ENCODE results near the gene ACTL10. TPM values are rescaled to one million over a fixed set of nuclear protein-coding genes. Genes with fewer than 3 reads are reported as not detected.
"Not testable (repeated sequence)": the region's sequence is repeated elsewhere in the genome, so short reads cannot be mapped to it uniquely, and the experiment has no call there.

Gene ACTL10
- total RNA-seq, 1 experiment from 2014 or later, result 2.5 TPM

GRCh38 chr20:33629979-33630378 is 36.8 kb upstream of the ACTL10 start:
- H3K36me3 ChIP-seq (ENCODE audit: insufficient read depth, low read length), result peaks cover 35% of the 10 kb centered on the region; the same call in 1 of the 2 replicates
- H3K4me3 ChIP-seq (ENCODE audit: low read length), result no peak overlapping the region
- no peak overlapping the region for H3K9ac ChIP-seq (ENCODE audit: low read length)
- no peak for DNase-seq
- no peaks in the 10 kb centered on the region for H3K79me2 ChIP-seq (ENCODE audit: low read length)
- H3K9me3 ChIP-seq (ENCODE audit: low read length), result no peaks in the 10 kb centered on the region
- no peak overlapping the region for H3K4me2 ChIP-seq (ENCODE audit: low read depth, low read length, poor library complexity, severe bottlenecking)
- H3K9me2 ChIP-seq (replicated peaks; ENCODE audit: insufficient read depth, low read length), result no peaks in the 10 kb centered on the region
- H3K27me3 ChIP-seq (ENCODE audit: low read length), result no peaks in the 10 kb centered on the region
- no peaks in the 10 kb centered on the region for H4K20me1 ChIP-seq (ENCODE audit: insufficient read depth, low read depth, low read length)
- H3K4me1 ChIP-seq (ENCODE audit: low read length), result no peaks in the 10 kb centered on the region
- H3K27ac ChIP-seq (ENCODE audit: low read length), result no peak overlapping the region
- H2AFZ ChIP-seq (ENCODE audit: low read length), result no peak overlapping the region

- Histone ChIP-seq H3K27me3 (ENCODE audit: low read length) (no peaks in the 10 kb centered on the region), H3K27ac (ENCODE audit: low read length) (no peak overlapping the region), H3K4me1 (ENCODE audit: low read length) (no peaks in the 10 kb centered on the region), H3K36me3 (ENCODE audit: insufficient read depth, low read length) (peaks cover 35% of the 10 kb centered on the region; the same call in 1 of the 2 replicates), H3K79me2 (ENCODE audit: low read length) (no peaks in the 10 kb centered on the region), H3K4me3 (ENCODE audit: low read length) (no peak overlapping the region), H3K9me3 (ENCODE audit: low read length) (no peaks in the 10 kb centered on the region), H3K4me2 (ENCODE audit: low read depth, low read length, poor library complexity, severe bottlenecking) (no peak overlapping the region), H2AFZ (ENCODE audit: low read length) (no peak overlapping the region), H3K9ac (ENCODE audit: low read length) (no peak overlapping the region), H4K20me1 (ENCODE audit: insufficient read depth, low read depth, low read length) (no peaks in the 10 kb centered on the region), H3K9me2 (replicated peaks; ENCODE audit: insufficient read depth, low read length) (no peaks in the 10 kb centered on the region)
- DNase-seq, result no peak
Observed at GRCh38 chr20:33630507-33630906, 36.2 kb upstream of the ACTL10 start.

DNA sequence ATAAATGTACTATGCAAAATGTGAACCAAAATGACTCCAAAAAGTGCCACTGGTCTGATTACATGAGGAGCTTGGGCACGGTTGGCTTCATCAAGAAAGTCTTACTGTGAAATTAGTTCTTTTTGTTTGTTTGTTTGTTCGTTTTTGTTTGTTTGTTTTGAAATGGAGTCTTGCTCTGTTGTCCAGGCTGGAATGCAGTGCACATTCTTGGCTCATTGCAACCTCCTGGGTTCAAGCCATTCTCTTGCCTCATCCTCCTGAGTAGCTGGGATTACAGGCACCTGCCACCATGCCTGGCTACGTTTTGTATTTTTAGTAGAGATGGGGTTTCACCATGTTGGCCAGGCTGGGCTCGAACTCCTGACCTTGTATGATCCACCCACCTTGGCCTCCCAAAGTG is 34.8 kb upstream of the ACTL10 start:
- H4K20me1 ChIP-seq (ENCODE audit: insufficient read depth, low read depth, low read length); H3K4me1 ChIP-seq (ENCODE audit: low read length); H3K9me2 ChIP-seq (replicated peaks; ENCODE audit: insufficient read depth, low read length); H3K9ac ChIP-seq (ENCODE audit: low read length); H3K79me2 ChIP-seq (ENCODE audit: low read length); H3K27me3 ChIP-seq (ENCODE audit: low read length); H3K4me3 ChIP-seq (ENCODE audit: low read length); H2AFZ ChIP-seq (ENCODE audit: low read length); H3K9me3 ChIP-seq (ENCODE audit: low read length); DNase-seq; H3K27ac ChIP-seq (ENCODE audit: low read length); H3K4me2 ChIP-seq (ENCODE audit: low read depth, low read length, poor library complexity, severe bottlenecking): not testable (repeated sequence)
- peaks cover 41% of the 10 kb centered on the region; the same call in 1 of the 2 replicates for H3K36me3 ChIP-seq (ENCODE audit: insufficient read depth, low read length)

DNA sequence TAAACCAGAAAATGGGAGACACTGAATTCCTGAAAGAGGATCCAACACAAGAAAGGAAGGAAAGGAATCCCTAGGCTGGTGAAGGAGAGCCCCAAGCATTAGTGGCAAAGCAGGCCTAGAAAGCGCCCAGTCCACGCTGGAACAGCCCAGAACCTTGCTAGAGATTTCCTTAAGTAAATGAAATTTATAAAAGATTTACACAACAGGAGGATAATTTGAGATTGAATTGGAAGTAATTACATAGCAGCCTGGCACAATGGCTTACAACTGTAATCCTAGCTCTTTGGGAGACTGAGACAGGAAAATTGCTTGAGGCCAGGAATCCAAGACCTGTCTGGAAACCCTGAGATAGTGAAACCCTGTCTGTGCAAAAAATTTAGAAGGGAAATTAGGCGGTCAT is 31.4 kb upstream of the ACTL10 start:
- H3K27me3 ChIP-seq (ENCODE audit: low read length), result no peaks in the 10 kb centered on the region
- no peaks in the 10 kb centered on the region for H4K20me1 ChIP-seq (ENCODE audit: insufficient read depth, low read depth, low read length)
- H3K4me2 ChIP-seq (ENCODE audit: low read depth, low read length, poor library complexity, severe bottlenecking), result no peak overlapping the region
- H3K27ac ChIP-seq (ENCODE audit: low read length), result no peak overlapping the region
- H3K4me3 ChIP-seq (ENCODE audit: low read length), result no peak overlapping the region
- no peak for DNase-seq
- H3K4me1 ChIP-seq (ENCODE audit: low read length), result no peaks in the 10 kb centered on the region
- H3K36me3 ChIP-seq (ENCODE audit: insufficient read depth, low read length), result peaks cover 50% of the 10 kb centered on the region; the same call in 1 of the 2 replicates
- no peaks in the 10 kb centered on the region for H3K79me2 ChIP-seq (ENCODE audit: low read length)
- H3K9me2 ChIP-seq (replicated peaks; ENCODE audit: insufficient read depth, low read length), result no peaks in the 10 kb centered on the region
- H3K9ac ChIP-seq (ENCODE audit: low read length), result no peak overlapping the region
- H3K9me3 ChIP-seq (ENCODE audit: low read length), result no peaks in the 10 kb centered on the region
- no peak overlapping the region for H2AFZ ChIP-seq (ENCODE audit: low read length)

- no peaks in the 10 kb centered on the region for H3K9me2 ChIP-seq (replicated peaks; ENCODE audit: insufficient read depth, low read length)
- no peak overlapping the region for H3K9ac ChIP-seq (ENCODE audit: low read length)
- H3K4me1 ChIP-seq (ENCODE audit: low read length), result no peaks in the 10 kb centered on the region
- no peak for DNase-seq
- H3K9me3 ChIP-seq (ENCODE audit: low read length), result no peaks in the 10 kb centered on the region
- peaks cover 45% of the 10 kb centered on the region; the same call in 1 of the 2 replicates for H3K36me3 ChIP-seq (ENCODE audit: insufficient read depth, low read length)
- no peak overlapping the region for H3K4me3 ChIP-seq (ENCODE audit: low read length)
- H3K79me2 ChIP-seq (ENCODE audit: low read length), result no peaks in the 10 kb centered on the region
- H4K20me1 ChIP-seq (ENCODE audit: insufficient read depth, low read depth, low read length), result no peaks in the 10 kb centered on the region
- H3K27ac ChIP-seq (ENCODE audit: low read length), result no peak overlapping the region
- no peak overlapping the region for H2AFZ ChIP-seq (ENCODE audit: low read length)
- H3K4me2 ChIP-seq (ENCODE audit: low read depth, low read length, poor library complexity, severe bottlenecking), result no peak overlapping the region
- no peaks in the 10 kb centered on the region for H3K27me3 ChIP-seq (ENCODE audit: low read length)
Observed at GRCh38 chr20:33636776-33637175, 30.0 kb upstream of the ACTL10 start.

DNA sequence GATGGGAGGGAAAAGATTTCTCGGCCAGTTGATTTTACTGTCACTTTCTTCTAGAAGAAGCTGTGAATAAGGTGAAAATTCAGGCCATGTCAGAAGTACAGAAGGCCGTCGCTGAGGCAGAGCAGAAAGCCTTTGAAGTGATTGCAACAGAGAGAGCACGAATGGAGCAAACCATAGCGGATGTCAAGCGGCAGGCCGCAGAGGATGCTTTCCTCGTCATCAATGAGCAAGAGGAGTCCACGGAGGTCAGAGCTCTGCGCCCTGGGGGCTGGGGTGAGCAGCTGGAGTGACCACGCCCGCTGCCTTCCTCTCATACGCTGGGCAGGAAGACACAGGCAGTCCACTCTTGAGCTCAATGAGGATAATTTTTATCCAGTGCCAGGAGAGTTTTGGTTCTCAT is 26.5 kb upstream of the ACTL10 start:
- Histone ChIP-seq H3K9me2 (replicated peaks; ENCODE audit: insufficient read depth, low read length) (no peaks in the 10 kb centered on the region), H3K4me2 (ENCODE audit: low read depth, low read length, poor library complexity, severe bottlenecking) (no peak overlapping the region), H3K27ac (ENCODE audit: low read length) (no peak overlapping the region), H3K9me3 (ENCODE audit: low read length) (no peaks in the 10 kb centered on the region), H3K4me1 (ENCODE audit: low read length) (no peaks in the 10 kb centered on the region), H3K79me2 (ENCODE audit: low read length) (no peaks in the 10 kb centered on the region), H3K27me3 (ENCODE audit: low read length) (no peaks in the 10 kb centered on the region), H3K4me3 (ENCODE audit: low read length) (no peak overlapping the region), H3K9ac (ENCODE audit: low read length) (no peak overlapping the region), H2AFZ (ENCODE audit: low read length) (no peak overlapping the region), H4K20me1 (ENCODE audit: insufficient read depth, low read depth, low read length) (no peaks in the 10 kb centered on the region), H3K36me3 (ENCODE audit: insufficient read depth, low read length) (peaks cover 55% of the 10 kb centered on the region; the same call in 1 of the 2 replicates)
- no peak for DNase-seq

GRCh38 chr20:33644313-33645071 is 22.3 kb upstream of the ACTL10 start:
- H3K79me2 ChIP-seq (ENCODE audit: low read length), result no peaks in the 10 kb centered on the region
- H3K27me3 ChIP-seq (ENCODE audit: low read length), result no peaks in the 10 kb centered on the region
- H3K4me2 ChIP-seq (ENCODE audit: low read depth, low read length, poor library complexity, severe bottlenecking), result no peak overlapping the region
- H3K27ac ChIP-seq (ENCODE audit: low read length), result no peak overlapping the region
- peaks cover 39% of the 10 kb centered on the region; the same call in 1 of the 2 replicates for H3K36me3 ChIP-seq (ENCODE audit: insufficient read depth, low read length)
- H3K9ac ChIP-seq (ENCODE audit: low read length), result no peak overlapping the region
- no peaks in the 10 kb centered on the region for H3K9me2 ChIP-seq (replicated peaks; ENCODE audit: insufficient read depth, low read length)
- no peaks in the 10 kb centered on the region for H3K4me1 ChIP-seq (ENCODE audit: low read length)
- no peaks in the 10 kb centered on the region for H3K9me3 ChIP-seq (ENCODE audit: low read length)
- H4K20me1 ChIP-seq (ENCODE audit: insufficient read depth, low read depth, low read length), result no peaks in the 10 kb centered on the region
- no peak overlapping the region for H2AFZ ChIP-seq (ENCODE audit: low read length)
- DNase-seq, result no peak
- H3K4me3 ChIP-seq (ENCODE audit: low read length), result no peak overlapping the region

DNA sequence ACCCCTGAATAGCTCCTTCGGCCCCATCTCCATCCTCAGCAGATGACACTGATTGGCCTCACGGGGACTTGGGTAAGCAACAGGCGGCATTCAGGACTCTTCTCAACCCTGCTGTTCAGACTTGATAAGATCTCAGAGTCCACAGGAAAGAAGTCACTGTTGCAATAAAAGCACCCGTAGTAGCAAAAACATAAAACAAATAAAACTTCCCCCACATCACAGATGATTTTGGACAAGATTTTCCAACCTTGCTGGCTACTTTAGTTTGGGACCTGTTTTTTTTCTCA is 21.7 kb upstream of the ACTL10 start:
- Histone ChIP-seq H3K9me2 (replicated peaks; ENCODE audit: insufficient read depth, low read length) (no peaks in the 10 kb centered on the region), H3K4me1 (ENCODE audit: low read length) (no peaks in the 10 kb centered on the region), H4K20me1 (ENCODE audit: insufficient read depth, low read depth, low read length) (no peaks in the 10 kb centered on the region), H3K79me2 (ENCODE audit: low read length) (no peaks in the 10 kb centered on the region), H3K4me3 (ENCODE audit: low read length) (no peak overlapping the region), H3K27ac (ENCODE audit: low read length) (no peak overlapping the region), H3K9ac (ENCODE audit: low read length) (no peak overlapping the region), H3K36me3 (ENCODE audit: insufficient read depth, low read length) (peaks cover 33% of the 10 kb centered on the region; the same call in 1 of the 2 replicates), H3K27me3 (ENCODE audit: low read length) (no peaks in the 10 kb centered on the region), H2AFZ (ENCODE audit: low read length) (no peak overlapping the region), H3K4me2 (ENCODE audit: low read depth, low read length, poor library complexity, severe bottlenecking) (no peak overlapping the region), H3K9me3 (ENCODE audit: low read length) (no peaks in the 10 kb centered on the region)
- DNase-seq, result no peak
